Adrenal gland (tissue), 12 donors: ENCODE data around the gene RAB12. TPM values are rescaled to one million over a fixed set of nuclear protein-coding genes. Genes with fewer than 3 reads are reported as not detected.
"Not testable (repeated sequence)": the region's sequence is repeated elsewhere in the genome, so short reads cannot be mapped to it uniquely, and the experiment has no call there.

Experiments
- DNase-seq, 7 donors: peaks; one replicate each; pipeline ENCODE4 v3.0.0-alpha.2; 2019 to 2020
- H3K27ac ChIP-seq, 5 donors: fragments of 200-600 bp; sonication (generic) in 4 of 5; 1 replicate in 3 of 5; 2 replicates in 2 of 5; pipeline versions ENCODE4 v1.5.1 to v1.8.0; 2016 to 2020; ENCODE audit warnings: mild to moderate bottlenecking in 1 of 5
- H3K27me3 ChIP-seq: fragments of 200-600 bp; 2 replicates; pipeline ENCODE4 v1.8.0; 2021
- H3K36me3 ChIP-seq, 2 donors: fragments of 200-600 bp; replicated peaks in 1 of 2; 1 replicate in 1 of 2; 2 replicates in 1 of 2; pipeline versions ENCODE4 v1.5.1 to v1.8.0; 2018 to 2022
- H3K4me1 ChIP-seq, 2 donors: fragments of 200-600 bp; replicated peaks in 1 of 2; 1 replicate in 1 of 2; 2 replicates in 1 of 2; pipeline versions ENCODE4 v1.5.1 to v1.8.0; 2018 to 2021
- H3K4me3 ChIP-seq, 4 donors: fragments of 200-600 bp; sonication (generic) in 3 of 4; one replicate each; pipeline ENCODE4 v1.5.1; 2016 to 2018
- H3K9me3 ChIP-seq, 3 donors: fragments of 200-600 bp; sonication (generic) in 1 of 3; replicated peaks in 1 of 3; 1 replicate in 2 of 3; 2 replicates in 1 of 3; pipeline versions ENCODE4 v1.5.1 to v1.8.0; 2016 to 2021
- POLR2A ChIP-seq, 2 donors: fragments of 450-650 bp; IDR thresholded peaks; one replicate each; pipeline ENCODE4 v1.6.1; 2017; ENCODE audit warnings: antibody characterized with exemption in 2 of 2, mild to moderate bottlenecking in 2 of 2, moderate library complexity in 1 of 2
- WGBS, 4 donors: extraction: QIAGEN DNeasy Blood & Tissue Kit in 2 of 4; methylation state at CpG; one replicate each; pipeline versions ENCODE4 v1.1.5 to v1.1.7; 2013 to 2017; 5-methylcytosine and 5-hydroxymethylcytosine counted together
- intact Hi-C, 2 donors: fragments of 100-400 bp; cut with DNase I; formaldehyde crosslinking; loops; one replicate each; pipeline versions ENCODE4 v1.14.1 to v1.15.0; 2022 to 2023
- polyA plus RNA-seq, 3 donors: library from polyadenylated mRNA; stranded (reverse); fragments of 200-250 nt in 2 of 3; fragments of 350-450 nt in 1 of 3; fragmentation: Illumina TruSeq in 1 of 3; extraction: RNeasy Lipid Tissue Mini Kit (QIAGEN cat#74804) in 1 of 3; gene quantifications; one replicate each; pipeline ENCODE4 v1.2.3, GENCODE V29; 2013 to 2014
- total RNA-seq, 9 donors: library from RNA; depleted of rRNA in 4 of 9; stranded (reverse); fragments of >200 nt in 4 of 9; fragments of 120-200 nt in 1 of 9; fragmentation: NEBNext Ultra II Directional in 1 of 9; extraction: Animal tissue kit (Norgen Biotek cat#: 25700) in 1 of 9; gene quantifications; one replicate each; pipeline versions ENCODE4 v1.1.0 to v1.2.4, GENCODE V29; 2013 to 2023
- TF ChIP-seq, protein P1 (sequence below), 6 experiments: fragments of 450-650 bp in 4 of 6; fragments of 200-600 bp in 2 of 6; sonication (generic) in 1 of 6; IDR thresholded peaks; 1 replicate in 5 of 6; 2 replicates in 1 of 6; pipeline versions ENCODE4 v1.5.1 to v1.8.0; 2016 to 2021; ENCODE audit warnings: antibody characterized with exemption in 6 of 6, mild to moderate bottlenecking in 2 of 6, moderate library complexity in 1 of 6
- donor health status: healthy with polysubstance abuse.
- donor health status: Bipolar disorder and iron deficiency.
- donor health status: DM: yes; HTN: yes; CAD: no.
- donor health status: DM: no; HTN: no; CAD: no.
- donor health status: DM: no; HTN: no; CAD: no.
- donor health status: DM: yes; HTN: yes; CAD: no.

The RAB12 gene
- total and polyA plus RNA-seq, 12 donors = 19.9 to 54.2 (median 37.8) TPM

DNA sequence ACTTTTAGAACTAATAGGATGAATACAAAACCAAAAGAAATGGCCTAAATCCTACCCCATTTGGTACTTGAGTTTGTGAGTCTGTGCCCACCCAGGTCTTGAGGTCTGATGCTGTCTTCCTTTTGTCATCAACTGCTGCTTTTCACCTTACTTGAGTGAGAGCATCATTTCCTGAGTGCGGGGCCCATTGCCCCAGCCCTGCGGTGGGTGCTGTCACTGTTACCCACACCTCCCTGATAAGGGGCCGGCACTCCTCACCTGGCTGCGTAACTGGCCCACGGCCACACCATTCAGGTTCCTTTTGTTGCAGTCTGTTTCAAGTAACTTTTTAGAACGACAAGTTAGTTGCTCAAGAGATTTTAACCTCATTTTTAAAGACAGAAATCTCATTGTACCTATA is 25.3 kb downstream of the RAB12 start:
- no peak for DNase-seq
- H3K27me3 ChIP-seq = no peaks in the 10 kb centered on the region
- 94 to 98% (median 98%) methylated on average over 6 of the region's 6 CpGs for WGBS, 4 donors
- no peak overlapping the region for H3K27ac ChIP-seq
- intact Hi-C loops = no loop called here
- H3K36me3 ChIP-seq = peaks cover 0 to 46% of the 10 kb centered on the region in 2 donors
- no peak for TF ChIP-seq POLR2A (IDR thresholded peaks at IDR 0.05)
- TF ChIP-seq, protein P1, sequence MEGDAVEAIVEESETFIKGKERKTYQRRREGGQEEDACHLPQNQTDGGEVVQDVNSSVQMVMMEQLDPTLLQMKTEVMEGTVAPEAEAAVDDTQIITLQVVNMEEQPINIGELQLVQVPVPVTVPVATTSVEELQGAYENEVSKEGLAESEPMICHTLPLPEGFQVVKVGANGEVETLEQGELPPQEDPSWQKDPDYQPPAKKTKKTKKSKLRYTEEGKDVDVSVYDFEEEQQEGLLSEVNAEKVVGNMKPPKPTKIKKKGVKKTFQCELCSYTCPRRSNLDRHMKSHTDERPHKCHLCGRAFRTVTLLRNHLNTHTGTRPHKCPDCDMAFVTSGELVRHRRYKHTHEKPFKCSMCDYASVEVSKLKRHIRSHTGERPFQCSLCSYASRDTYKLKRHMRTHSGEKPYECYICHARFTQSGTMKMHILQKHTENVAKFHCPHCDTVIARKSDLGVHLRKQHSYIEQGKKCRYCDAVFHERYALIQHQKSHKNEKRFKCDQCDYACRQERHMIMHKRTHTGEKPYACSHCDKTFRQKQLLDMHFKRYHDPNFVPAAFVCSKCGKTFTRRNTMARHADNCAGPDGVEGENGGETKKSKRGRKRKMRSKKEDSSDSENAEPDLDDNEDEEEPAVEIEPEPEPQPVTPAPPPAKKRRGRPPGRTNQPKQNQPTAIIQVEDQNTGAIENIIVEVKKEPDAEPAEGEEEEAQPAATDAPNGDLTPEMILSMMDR (IDR thresholded peaks at IDR 0.05) = no peak
- H3K4me1 ChIP-seq = no peaks in the 10 kb centered on the region
- no peak overlapping the region for H3K4me3 ChIP-seq
- no peaks in the 10 kb centered on the region for H3K9me3 ChIP-seq

GRCh38 chr18:8635087-8635486 is 25.9 kb downstream of the RAB12 start:
- Histone ChIP-seq H3K9me3 (no peaks in the 10 kb centered on the region), H3K27me3 (no peaks in the 10 kb centered on the region), H3K4me3 (no peak overlapping the region), H3K4me1 (no peaks in the 10 kb centered on the region), H3K36me3 (peaks cover 0 to 52% of the 10 kb centered on the region in 2 donors), H3K27ac (no peak overlapping the region)
- no peak for DNase-seq
- intact Hi-C loops = no loop called here
- WGBS, 4 donors = 94 to 98% (median 97%) methylated on average over 3 of the region's 3 CpGs
- TF ChIP-seq, protein P1 (IDR thresholded peaks at IDR 0.05) = no peak

DNA sequence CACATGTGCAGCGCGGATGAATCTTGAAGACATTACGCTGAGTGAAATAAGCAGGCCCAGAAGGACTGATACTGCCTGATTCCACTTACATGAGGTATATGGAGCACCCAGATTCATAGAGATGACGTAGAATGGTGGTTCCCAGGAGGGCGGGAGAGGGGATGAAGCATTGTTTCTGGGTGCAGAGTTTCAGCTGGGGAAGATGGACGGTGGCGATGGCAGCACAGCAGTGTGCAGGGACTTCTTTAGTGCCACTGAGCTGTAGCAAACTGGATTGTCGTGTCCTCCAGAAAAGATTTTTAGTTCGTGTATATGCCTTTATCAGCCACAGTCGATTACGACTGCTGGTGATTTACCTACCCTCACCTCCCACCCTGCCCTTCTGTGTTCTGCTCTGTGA is 30.5 kb downstream of the RAB12 start:
- H3K9me3 ChIP-seq = no peaks in the 10 kb centered on the region
- 93 to 95% (median 95%) methylated on average over 11 of the region's 11 CpGs for WGBS, 4 donors
- TF ChIP-seq POLR2A (IDR thresholded peaks at IDR 0.05) = no peak
- TF ChIP-seq, protein P1 (IDR thresholded peaks at IDR 0.05) = no peak

GRCh38 chr18:8643326-8643878 is 34.2 kb downstream of the RAB12 start:
- intact Hi-C loops = no loop called here
- Histone ChIP-seq H3K36me3 (peaks cover 0 to 21% of the 10 kb centered on the region in 2 donors), H3K27ac (no peak overlapping the region), H3K27me3 (no peaks in the 10 kb centered on the region), H3K4me1 (no peaks in the 10 kb centered on the region), H3K9me3 (no peaks in the 10 kb centered on the region), H3K4me3 (no peak overlapping the region)
- TF ChIP-seq POLR2A (IDR thresholded peaks at IDR 0.05) = no peak
- TF ChIP-seq, protein P1 (IDR thresholded peaks at IDR 0.05) = no peak
- DNase-seq = no peak
- 46 to 53% (median 48%) methylated on average over 3 of the region's 3 CpGs for WGBS, 4 donors

More for the DNA sequence above, 30.5 kb downstream of the RAB12 start:
- Histone ChIP-seq H3K36me3 (peaks cover 0 to 49% of the 10 kb centered on the region in 2 donors), H3K27ac (no peak overlapping the region), H3K4me3 (no peak overlapping the region), H3K27me3 (no peaks in the 10 kb centered on the region), H3K4me1 (no peaks in the 10 kb centered on the region)
- DNase-seq = no peak
- intact Hi-C loops = no loop called here

DNA sequence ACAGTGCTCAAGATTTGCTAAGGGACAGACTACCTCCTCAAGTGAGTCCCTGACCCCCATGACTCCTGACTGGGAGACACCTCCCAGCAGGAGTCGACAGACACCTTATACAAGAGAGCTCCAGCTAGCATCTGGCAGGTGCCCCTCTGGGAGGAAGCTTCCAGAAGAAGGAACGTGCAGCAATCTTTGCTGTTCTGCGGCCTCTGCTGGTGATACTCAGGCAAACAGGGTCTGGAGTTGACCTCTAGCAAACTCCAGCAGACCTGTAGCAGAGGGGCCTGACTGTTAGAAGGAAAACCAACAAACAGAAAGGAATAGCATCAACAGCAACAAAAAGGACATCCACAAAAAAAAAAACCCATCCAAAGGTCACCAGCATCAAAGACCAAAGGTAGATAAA is 38.1 kb downstream of the RAB12 start:
- H3K9me3 ChIP-seq, intact Hi-C loops, H3K27me3 ChIP-seq, H3K4me1 ChIP-seq, H3K4me3 ChIP-seq, H3K27ac ChIP-seq, DNase-seq, H3K36me3 ChIP-seq: not testable (repeated sequence)
- 71 to 90% (median 78%) methylated on average over 2 to 3 of the region's 3 CpGs for WGBS, 4 donors

- H3K27me3 ChIP-seq, H3K4me3 ChIP-seq, H3K4me1 ChIP-seq, H3K36me3 ChIP-seq, H3K9me3 ChIP-seq, intact Hi-C loops, H3K27ac ChIP-seq, DNase-seq: not testable (repeated sequence)
- 76 to 88% (median 80%) methylated on average over 7 of the region's 7 CpGs for WGBS, 4 donors
These were observed 42.4 kb downstream of the RAB12 start for GRCh38 chr18:8651478-8652261.
